Measurements from ENCODE around the gene CHST11.

GRCh38 chr12:104490186-104490585 lies 33.4 kb downstream of the CHST11 start:
- TF ChIP-seq GATAD2A (IDR thresholded peaks at IDR 0.05) (no peak), FOXP1 (CRISPR knock-in tag; IDR thresholded peaks at IDR 0.05) (no peak), NR2F6 (CRISPR knock-in tag; IDR thresholded peaks at IDR 0.05) (no peak)
